Stimulated activated memory B cell treated with anti-CD40 and anti-IgM and Interleukin-4, amounts not matched to agents 10 μg/mL and 1 μg/mL and 100 μg/mL, for 72 hours (primary cell): ENCODE measurements around the gene EPX.

Experiments
- ATAC-seq: fragments of 150-1000 bp; cut with Tn5 transposase; 2 replicates; pipeline ENCODE4 v1.10.0; 2021
- H3K27ac Mint-ChIP-seq: one replicate; pipeline ENCODE4 v1.8.0; 2022; ENCODE audit warnings: mild to moderate bottlenecking, mixed read lengths
- H3K27me3 Mint-ChIP-seq: one replicate; pipeline ENCODE4 v1.8.0; 2022; ENCODE audit warnings: mixed read lengths
- H3K36me3 Mint-ChIP-seq: one replicate; pipeline ENCODE4 v1.8.0; 2022; ENCODE audit warnings: mixed read lengths
- H3K4me1 Mint-ChIP-seq: one replicate; pipeline ENCODE4 v1.8.0; 2022; ENCODE audit warnings: mixed read lengths
- H3K4me3 Mint-ChIP-seq: one replicate; pipeline ENCODE4 v1.8.0; 2022; ENCODE audit warnings: mild to moderate bottlenecking, moderate library complexity, mixed read lengths
- H3K9me3 Mint-ChIP-seq: one replicate; pipeline ENCODE4 v1.8.0; 2022; ENCODE audit warnings: mixed read lengths

The EPX gene

GRCh38 chr17:58229881-58230280, 37.4 kb downstream of the EPX start:
- Mint-ChIP-seq H3K36me3 (no peaks in the 10 kb centered on the region), H3K27ac (no peak overlapping the region), H3K9me3 (no peaks in the 10 kb centered on the region), H3K4me1 (peaks cover 25% of the 10 kb centered on the region), H3K4me3 (no peak overlapping the region), H3K27me3 (no peaks in the 10 kb centered on the region)
- ATAC-seq, result no peak

GRCh38 chr17:58231641-58232040, 39.1 kb downstream of the EPX start:
- H3K27me3 Mint-ChIP-seq, result no peaks in the 10 kb centered on the region
- no peaks in the 10 kb centered on the region for H3K9me3 Mint-ChIP-seq
- H3K36me3 Mint-ChIP-seq, result no peaks in the 10 kb centered on the region
- peaks cover 33% of the 10 kb centered on the region for H3K4me1 Mint-ChIP-seq
- peak overlapping the region; percentile 86 for H3K27ac Mint-ChIP-seq
- no peak overlapping the region for H3K4me3 Mint-ChIP-seq
- ATAC-seq, result no peak

DNA sequence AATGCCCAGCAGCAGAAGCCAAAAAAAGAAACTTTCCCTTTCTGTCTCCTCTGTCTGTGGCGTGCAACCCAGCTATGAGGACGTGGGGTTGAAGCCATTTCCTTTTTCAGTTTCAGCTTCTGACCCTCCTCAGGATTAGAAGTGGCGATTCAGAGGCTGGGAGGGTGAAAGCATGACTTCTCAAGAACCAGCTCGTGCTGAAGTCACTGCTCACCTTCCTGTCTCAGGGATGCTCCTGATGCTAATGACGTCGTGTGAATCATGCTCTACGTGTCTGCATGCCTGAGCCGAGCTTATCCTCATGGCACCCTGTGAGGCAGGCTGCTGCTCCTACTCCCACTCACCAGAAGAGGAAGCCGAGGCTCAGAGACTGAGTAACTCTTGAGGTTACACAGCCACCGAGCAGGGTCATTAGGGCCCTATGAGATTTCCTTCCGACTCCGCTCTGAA, 40.2 kb downstream of the EPX start:
- Mint-ChIP-seq H3K4me3 (peak overlapping the region; percentile 51), H3K27ac (peak overlapping the region; percentile 86)
- ATAC-seq, result peak; percentile 95

GRCh38 chr17:58233543-58233942, 41.0 kb downstream of the EPX start:
- Mint-ChIP-seq H3K9me3 (no peaks in the 10 kb centered on the region), H3K36me3 (no peaks in the 10 kb centered on the region), H3K4me3 (no peak overlapping the region), H3K27ac (peak overlapping the region; percentile 86), H3K4me1 (peaks cover 34% of the 10 kb centered on the region), H3K27me3 (no peaks in the 10 kb centered on the region)
- ATAC-seq, result peak; percentile 92

More for the DNA sequence above, 40.2 kb downstream of the EPX start:
- H3K36me3 Mint-ChIP-seq, result no peaks in the 10 kb centered on the region
- no peaks in the 10 kb centered on the region for H3K9me3 Mint-ChIP-seq
- peaks cover 34% of the 10 kb centered on the region for H3K4me1 Mint-ChIP-seq
- H3K27me3 Mint-ChIP-seq, result no peaks in the 10 kb centered on the region

- Mint-ChIP-seq H3K27me3 (peaks cover 1% of the 10 kb centered on the region), H3K4me3 (no peak overlapping the region), H3K36me3 (no peaks in the 10 kb centered on the region), H3K9me3 (no peaks in the 10 kb centered on the region), H3K4me1 (peaks cover 34% of the 10 kb centered on the region), H3K27ac (peak overlapping the region; percentile 50)
- ATAC-seq, result no peak
These were observed 42.0 kb downstream of the EPX start for GRCh38 chr17:58234512-58234911.

- Mint-ChIP-seq H3K4me1 (peaks cover 34% of the 10 kb centered on the region), H3K36me3 (no peaks in the 10 kb centered on the region), H3K4me3 (no peak overlapping the region), H3K9me3 (no peaks in the 10 kb centered on the region), H3K27ac (no peak overlapping the region), H3K27me3 (peaks cover 14% of the 10 kb centered on the region)
- no peak for ATAC-seq
These were observed 43.3 kb downstream of the EPX start for GRCh38 chr17:58235821-58236220.

DNA sequence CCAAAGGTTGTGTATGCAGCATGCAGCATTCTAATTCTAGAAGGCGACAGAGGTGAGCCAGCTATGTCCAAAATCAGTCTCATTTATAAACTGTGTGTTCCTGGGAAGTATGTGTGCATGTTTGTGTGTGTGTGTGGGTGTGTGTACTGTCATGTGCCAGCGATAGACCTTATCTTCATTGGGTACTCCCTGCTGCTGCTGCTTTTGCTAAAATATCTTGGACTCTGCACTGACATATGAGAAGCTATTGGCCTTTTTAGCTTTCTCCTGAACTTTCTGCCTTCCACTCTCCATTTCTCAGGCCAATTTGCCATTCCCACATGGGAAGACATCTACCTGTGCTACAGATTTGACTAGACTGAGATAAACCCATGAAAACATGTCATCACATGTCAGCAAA, 43.9 kb downstream of the EPX start:
- Mint-ChIP-seq H3K4me1 (peaks cover 34% of the 10 kb centered on the region), H3K4me3 (no peak overlapping the region), H3K27ac (no peak overlapping the region), H3K36me3 (no peaks in the 10 kb centered on the region), H3K9me3 (no peaks in the 10 kb centered on the region), H3K27me3 (peaks cover 19% of the 10 kb centered on the region)
- ATAC-seq, result no peak

GRCh38 chr17:58238147-58238634, 45.7 kb downstream of the EPX start, which contains the start of gene LPO:
LPO (plus strand) TSS chr17:58238584; CDS start chr17:58242980, 4,396 bp downstream.
- Mint-ChIP-seq H3K4me3 (no peak within 1 kb of the TSS), H3K4me1 (peaks cover 17% of the 10 kb centered on the region), H3K36me3 (no peaks in the 10 kb centered on the region), H3K9me3 (no peaks in the 10 kb centered on the region), H3K27ac (no peak within 1 kb of the TSS), H3K27me3 (peaks cover 37% of the 10 kb centered on the region)
- ATAC-seq, result no peak

DNA sequence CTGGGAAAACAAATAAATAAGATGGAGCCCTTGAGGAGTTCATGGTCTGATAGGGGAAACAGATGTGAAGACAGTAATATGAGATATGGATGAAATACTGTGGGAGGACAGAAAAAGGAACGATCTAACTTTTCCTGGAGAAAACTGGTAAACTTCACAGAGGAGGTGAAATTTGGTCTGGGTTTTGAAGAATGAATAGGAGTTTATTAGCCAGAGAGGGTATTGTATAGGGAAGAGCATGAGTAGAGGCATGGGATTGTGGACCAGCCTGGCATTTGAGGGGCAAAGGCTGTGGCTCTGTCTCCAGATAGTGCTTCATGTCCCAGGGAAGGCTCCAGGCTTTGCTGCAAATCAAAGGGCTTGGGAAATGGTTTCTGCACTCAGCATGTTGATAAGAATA, 47.5 kb downstream of the EPX start:
- peaks cover 8% of the 10 kb centered on the region for H3K4me1 Mint-ChIP-seq
- H3K27ac Mint-ChIP-seq, result no peak overlapping the region

DNA sequence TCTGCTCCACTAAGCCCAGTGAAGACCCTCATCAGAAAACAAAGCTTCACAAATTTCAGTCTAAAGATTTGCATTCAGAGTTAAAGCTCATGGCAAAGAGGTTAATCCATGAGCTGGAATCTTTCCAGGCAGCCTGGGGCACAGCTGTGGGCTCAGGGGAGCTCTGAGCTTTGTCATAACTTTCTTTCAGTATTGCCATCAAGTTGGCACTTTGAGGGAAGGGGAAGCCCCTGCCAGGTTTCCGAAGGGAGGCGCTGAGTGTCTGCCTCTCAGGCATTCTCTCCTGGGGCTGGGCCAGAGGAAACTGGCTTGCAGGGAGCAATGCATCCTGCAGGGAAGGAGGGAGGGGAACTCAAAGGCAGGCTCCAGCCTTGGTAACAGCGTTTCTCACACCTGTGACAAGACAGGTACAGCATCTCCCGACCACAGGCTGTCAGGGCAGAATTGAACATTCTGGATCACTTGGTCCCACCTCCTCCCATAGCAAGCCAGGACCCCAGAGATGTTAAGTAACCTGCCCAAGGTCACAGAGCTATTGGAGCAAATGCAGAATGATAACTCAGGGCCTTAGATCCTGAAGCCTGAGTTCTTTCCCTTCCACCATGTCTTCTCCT, 49.8 kb downstream of the EPX start:
- Mint-ChIP-seq H3K9me3 (no peaks in the 10 kb centered on the region), H3K4me3 (no peak overlapping the region), H3K27ac (no peak overlapping the region), H3K27me3 (peaks cover 63% of the 10 kb centered on the region), H3K36me3 (no peaks in the 10 kb centered on the region), H3K4me1 (no peaks in the 10 kb centered on the region)
- peak; percentile 60 for ATAC-seq

More for the DNA sequence above, 47.5 kb downstream of the EPX start:
- H3K27me3 Mint-ChIP-seq, result peaks cover 49% of the 10 kb centered on the region
- H3K36me3 Mint-ChIP-seq, result no peaks in the 10 kb centered on the region
- ATAC-seq, result no peak
- no peak overlapping the region for H3K4me3 Mint-ChIP-seq
- no peaks in the 10 kb centered on the region for H3K9me3 Mint-ChIP-seq

DNA sequence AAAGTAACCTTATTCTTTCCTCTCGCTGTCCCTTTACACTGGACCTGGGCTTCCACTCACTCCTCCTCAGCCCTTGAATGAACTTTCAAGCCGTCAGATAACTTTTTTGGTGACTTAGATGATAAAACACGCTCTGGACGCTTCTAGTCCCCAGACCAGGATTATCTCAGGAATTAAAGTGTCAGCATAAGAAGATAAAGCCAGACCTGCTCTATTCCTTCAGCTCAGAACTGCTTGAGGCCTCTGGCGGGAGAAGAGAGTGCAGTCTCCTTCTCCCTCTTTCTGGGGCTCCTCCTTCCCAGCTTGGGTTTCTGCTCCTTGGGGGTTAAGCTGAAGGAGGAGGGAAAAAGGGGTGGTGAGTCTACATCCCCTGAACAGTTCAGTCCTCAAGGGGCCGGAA, 52.4 kb downstream of the EPX start:
- ATAC-seq, result no peak
- H3K27ac Mint-ChIP-seq, result no peak overlapping the region
- H3K4me3 Mint-ChIP-seq, result no peak overlapping the region
- H3K4me1 Mint-ChIP-seq, result peaks cover 14% of the 10 kb centered on the region
- no peaks in the 10 kb centered on the region for H3K9me3 Mint-ChIP-seq
- peaks cover 57% of the 10 kb centered on the region for H3K27me3 Mint-ChIP-seq
- no peaks in the 10 kb centered on the region for H3K36me3 Mint-ChIP-seq

DNA sequence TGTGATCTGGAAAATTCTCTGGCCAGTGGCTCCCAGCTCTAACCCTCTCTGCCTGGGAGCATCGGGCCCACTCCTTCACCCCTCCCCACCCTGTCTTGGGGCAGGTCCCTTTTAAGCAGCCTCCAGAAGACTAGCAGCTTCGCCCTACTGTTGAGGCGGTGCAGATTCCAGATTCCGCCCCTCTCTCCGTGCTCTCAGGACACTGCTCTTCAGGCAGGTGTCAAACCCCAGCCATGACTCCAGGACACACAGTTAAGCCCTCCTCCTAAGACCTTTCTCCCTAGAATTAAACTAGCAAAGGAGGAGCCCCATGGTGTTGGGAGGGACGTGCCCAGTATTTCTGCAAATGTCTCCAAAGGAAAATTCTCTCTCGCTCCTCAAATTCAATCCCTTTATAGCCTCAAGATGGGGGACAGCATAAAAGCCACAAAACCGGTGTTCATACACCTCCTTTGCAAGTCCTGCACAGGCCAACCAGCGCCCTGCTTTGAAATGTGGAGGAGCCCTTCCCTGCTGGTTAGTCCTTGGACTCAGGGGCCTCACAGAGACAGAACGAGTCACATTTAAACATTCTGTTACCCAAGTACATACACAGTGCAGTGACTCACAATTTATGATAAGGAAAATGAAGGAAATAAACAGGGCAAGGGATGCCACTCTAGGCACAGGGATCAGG, 53.0 kb downstream of the EPX start:
- H3K4me3 Mint-ChIP-seq, result no peak overlapping the region
- H3K9me3 Mint-ChIP-seq, result no peaks in the 10 kb centered on the region
- no peak overlapping the region for H3K27ac Mint-ChIP-seq
- peaks cover 51% of the 10 kb centered on the region for H3K27me3 Mint-ChIP-seq
- peaks cover 14% of the 10 kb centered on the region for H3K4me1 Mint-ChIP-seq
- H3K36me3 Mint-ChIP-seq, result no peaks in the 10 kb centered on the region
- no peak for ATAC-seq

GRCh38 chr17:58246104-58246740, 53.7 kb downstream of the EPX start:
- H3K4me1 Mint-ChIP-seq, result peaks cover 14% of the 10 kb centered on the region
- no peak overlapping the region for H3K27ac Mint-ChIP-seq
- H3K36me3 Mint-ChIP-seq, result no peaks in the 10 kb centered on the region
- H3K27me3 Mint-ChIP-seq, result peaks cover 46% of the 10 kb centered on the region
- H3K9me3 Mint-ChIP-seq, result no peaks in the 10 kb centered on the region
- ATAC-seq, result no peak
- H3K4me3 Mint-ChIP-seq, result no peak overlapping the region

DNA sequence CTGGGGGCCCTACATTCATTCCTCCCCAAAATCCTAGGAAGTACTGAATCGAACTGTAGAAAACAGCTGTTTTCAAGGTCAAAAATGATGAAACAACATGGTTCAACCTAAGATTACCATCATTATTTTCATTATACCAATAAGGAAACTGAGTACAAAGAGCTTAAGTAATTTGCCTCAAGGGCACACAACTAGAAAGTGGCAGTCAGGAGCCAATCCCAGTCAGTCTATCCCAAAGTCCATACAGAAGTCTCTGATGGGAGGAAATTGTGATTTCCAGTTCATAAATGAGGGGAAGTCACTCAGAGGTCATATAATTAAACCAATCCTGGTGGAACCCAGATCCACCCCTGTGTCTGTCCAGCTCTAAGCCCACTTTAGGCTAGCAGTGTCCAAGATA, 54.3 kb downstream of the EPX start:
- H3K27ac Mint-ChIP-seq, result no peak overlapping the region
- H3K36me3 Mint-ChIP-seq, result no peaks in the 10 kb centered on the region
- no peaks in the 10 kb centered on the region for H3K9me3 Mint-ChIP-seq
- no peak overlapping the region for H3K4me3 Mint-ChIP-seq
- no peak for ATAC-seq
- peaks cover 14% of the 10 kb centered on the region for H3K4me1 Mint-ChIP-seq
- peaks cover 41% of the 10 kb centered on the region for H3K27me3 Mint-ChIP-seq

GRCh38 chr17:58247511-58248363, 55.2 kb downstream of the EPX start:
- no peaks in the 10 kb centered on the region for H3K36me3 Mint-ChIP-seq
- peaks cover 14% of the 10 kb centered on the region for H3K4me1 Mint-ChIP-seq
- H3K27ac Mint-ChIP-seq, result no peak overlapping the region
- H3K4me3 Mint-ChIP-seq, result no peak overlapping the region
- no peak for ATAC-seq
- no peaks in the 10 kb centered on the region for H3K9me3 Mint-ChIP-seq
- peaks cover 31% of the 10 kb centered on the region for H3K27me3 Mint-ChIP-seq
